Measurements from ENCODE around the gene ZBTB39.

The ZBTB39 gene

GRCh38 chr12:56995930-56996496 lies 10.3 kb downstream of the ZBTB39 start:
- in situ Hi-C loops (cut with HindIII; ENCODE audit: low sequenced_read_pairs): no loop called here
- TF ChIP-seq, protein P1, sequence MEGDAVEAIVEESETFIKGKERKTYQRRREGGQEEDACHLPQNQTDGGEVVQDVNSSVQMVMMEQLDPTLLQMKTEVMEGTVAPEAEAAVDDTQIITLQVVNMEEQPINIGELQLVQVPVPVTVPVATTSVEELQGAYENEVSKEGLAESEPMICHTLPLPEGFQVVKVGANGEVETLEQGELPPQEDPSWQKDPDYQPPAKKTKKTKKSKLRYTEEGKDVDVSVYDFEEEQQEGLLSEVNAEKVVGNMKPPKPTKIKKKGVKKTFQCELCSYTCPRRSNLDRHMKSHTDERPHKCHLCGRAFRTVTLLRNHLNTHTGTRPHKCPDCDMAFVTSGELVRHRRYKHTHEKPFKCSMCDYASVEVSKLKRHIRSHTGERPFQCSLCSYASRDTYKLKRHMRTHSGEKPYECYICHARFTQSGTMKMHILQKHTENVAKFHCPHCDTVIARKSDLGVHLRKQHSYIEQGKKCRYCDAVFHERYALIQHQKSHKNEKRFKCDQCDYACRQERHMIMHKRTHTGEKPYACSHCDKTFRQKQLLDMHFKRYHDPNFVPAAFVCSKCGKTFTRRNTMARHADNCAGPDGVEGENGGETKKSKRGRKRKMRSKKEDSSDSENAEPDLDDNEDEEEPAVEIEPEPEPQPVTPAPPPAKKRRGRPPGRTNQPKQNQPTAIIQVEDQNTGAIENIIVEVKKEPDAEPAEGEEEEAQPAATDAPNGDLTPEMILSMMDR (IDR thresholded peaks at IDR 0.05; ENCODE audit: low read depth, low read length): no peak
- no peak for DNase-seq (ENCODE audit: low read depth, low spot score)
- no peak overlapping the region for H3K4me3 ChIP-seq (ENCODE audit: low read depth, low read length)

DNA sequence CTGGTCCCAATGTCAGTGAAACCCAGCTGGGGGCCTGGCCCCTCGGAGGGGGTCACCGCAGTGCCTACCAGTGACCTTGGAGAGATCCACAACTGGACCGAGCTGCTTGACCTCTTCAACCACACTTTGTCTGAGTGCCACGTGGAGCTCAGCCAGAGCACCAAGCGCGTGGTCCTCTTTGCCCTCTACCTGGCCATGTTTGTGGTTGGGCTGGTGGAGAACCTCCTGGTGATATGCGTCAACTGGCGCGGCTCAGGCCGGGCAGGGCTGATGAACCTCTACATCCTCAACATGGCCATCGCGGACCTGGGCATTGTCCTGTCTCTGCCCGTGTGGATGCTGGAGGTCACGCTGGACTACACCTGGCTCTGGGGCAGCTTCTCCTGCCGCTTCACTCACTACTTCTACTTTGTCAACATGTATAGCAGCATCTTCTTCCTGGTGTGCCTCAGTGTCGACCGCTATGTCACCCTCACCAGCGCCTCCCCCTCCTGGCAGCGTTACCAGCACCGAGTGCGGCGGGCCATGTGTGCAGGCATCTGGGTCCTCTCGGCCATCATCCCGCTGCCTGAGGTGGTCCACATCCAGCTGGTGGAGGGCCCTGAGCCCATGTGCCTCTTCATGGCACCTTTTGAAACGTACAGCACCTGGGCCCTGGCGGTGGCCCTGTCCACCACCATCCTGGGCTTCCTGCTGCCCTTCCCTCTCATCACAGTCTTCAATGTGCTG lies 11.0 kb downstream of the ZBTB39 start:
- no peak overlapping the region for H3K4me3 ChIP-seq (ENCODE audit: low read depth, low read length)
- in situ Hi-C loops (cut with HindIII; ENCODE audit: low sequenced_read_pairs): no loop called here
- no peak for DNase-seq (ENCODE audit: low read depth, low spot score)
- TF ChIP-seq, protein P1 (IDR thresholded peaks at IDR 0.05; ENCODE audit: low read depth, low read length): no peak

DNA sequence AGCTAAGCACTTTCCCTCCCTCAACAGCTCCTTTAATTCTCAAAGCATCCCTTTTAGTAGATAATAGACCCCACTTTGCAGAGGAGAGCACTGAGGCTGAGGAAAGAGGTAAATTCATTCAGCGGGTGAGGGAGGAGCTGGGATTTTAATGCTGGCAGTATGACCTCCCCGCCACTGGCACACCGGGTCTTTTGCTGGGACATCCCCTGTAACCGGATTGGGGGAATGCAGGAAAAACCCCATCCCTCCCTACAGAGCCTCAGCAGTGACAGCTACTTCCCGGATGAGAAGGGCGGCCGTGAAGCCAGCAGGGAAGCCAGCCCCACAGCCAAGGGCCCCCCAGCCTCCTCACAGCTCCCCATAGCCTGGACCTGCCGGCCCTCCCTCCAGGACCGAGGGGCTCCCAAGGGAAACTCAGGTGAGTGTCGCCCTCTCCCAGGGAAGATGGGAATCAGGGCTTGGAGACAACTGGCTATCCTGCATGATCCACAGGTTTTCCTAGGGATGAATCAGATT lies 12.1 kb downstream of the ZBTB39 start:
- DNase-seq (ENCODE audit: low read depth, low spot score): no peak
- H3K4me3 ChIP-seq (ENCODE audit: low read depth, low read length): no peak overlapping the region
- TF ChIP-seq, protein P1 (IDR thresholded peaks at IDR 0.05; ENCODE audit: low read depth, low read length): no peak
- in situ Hi-C loops (cut with HindIII; ENCODE audit: low sequenced_read_pairs): no loop called here

DNA sequence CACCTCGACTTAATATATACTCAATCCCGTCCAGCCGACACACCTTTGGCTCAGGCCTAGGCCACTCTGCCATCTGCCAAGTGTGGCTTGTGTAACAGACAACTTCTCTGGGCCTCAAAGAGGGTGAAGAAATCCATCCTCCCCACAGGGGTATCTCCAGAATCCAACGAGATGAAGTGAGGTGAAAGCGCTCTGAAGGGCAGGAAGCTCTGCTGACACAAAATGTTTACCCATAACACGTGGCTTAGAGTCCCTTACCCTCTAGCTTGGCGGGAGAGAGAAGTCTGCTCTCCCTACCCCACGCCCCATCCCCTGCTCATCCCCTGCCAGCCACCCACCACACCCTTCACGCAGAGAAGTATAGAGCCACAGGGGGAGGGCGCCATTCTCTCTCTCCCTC lies 13.0 kb downstream of the ZBTB39 start:
- no peak for DNase-seq (ENCODE audit: low read depth, low spot score)
- in situ Hi-C loops (cut with HindIII; ENCODE audit: low sequenced_read_pairs): no loop called here
- TF ChIP-seq, protein P1 (IDR thresholded peaks at IDR 0.05; ENCODE audit: low read depth, low read length): no peak
- H3K4me3 ChIP-seq (ENCODE audit: low read depth, low read length): no peak overlapping the region

DNA sequence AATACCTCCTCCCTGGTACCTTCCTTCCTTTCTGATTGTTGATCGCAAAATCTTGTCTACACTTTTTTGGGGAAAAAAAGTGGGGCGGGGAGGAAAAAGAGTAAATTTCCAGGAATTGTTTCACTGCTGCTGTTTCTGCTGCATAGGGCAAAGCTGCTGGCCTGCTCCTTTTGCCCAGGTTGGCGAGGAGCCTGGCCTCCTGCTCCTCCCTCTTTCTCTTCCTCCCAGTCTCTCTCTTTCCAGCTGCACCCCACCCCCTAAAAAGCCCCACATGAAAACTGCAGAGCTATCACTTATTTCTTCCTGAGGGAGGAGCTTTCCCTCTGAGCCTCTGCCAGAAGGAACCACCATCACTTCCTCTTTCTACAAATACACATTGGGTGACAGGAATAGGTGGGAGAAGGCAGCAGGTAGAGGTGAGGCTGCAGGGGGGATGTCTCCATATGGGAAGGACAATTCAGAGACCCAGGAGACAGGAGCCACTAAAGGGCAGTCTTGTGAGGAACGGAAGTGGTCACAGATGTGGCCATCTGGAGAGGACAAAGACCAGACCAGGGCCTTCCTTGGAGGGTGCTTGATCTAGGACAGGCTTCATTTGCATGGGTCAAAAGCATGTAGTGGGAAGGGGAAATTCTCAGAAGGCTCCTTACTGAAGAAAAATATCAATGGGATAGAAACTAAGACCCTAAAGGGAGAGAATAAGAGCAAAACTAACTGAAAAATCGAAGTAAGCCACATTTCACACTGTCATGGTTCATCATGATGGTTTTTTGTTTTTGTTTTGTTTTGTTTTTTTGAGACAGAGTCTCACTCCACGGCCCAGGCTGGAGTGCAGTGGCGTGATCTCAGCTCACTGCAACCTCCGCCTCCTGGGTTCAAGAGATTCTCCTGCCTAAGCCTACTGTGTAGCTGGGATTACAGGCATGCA lies 14.8 kb downstream of the ZBTB39 start:
- no peak overlapping the region for H3K4me3 ChIP-seq (ENCODE audit: low read depth, low read length)
- TF ChIP-seq, protein P1 (IDR thresholded peaks at IDR 0.05; ENCODE audit: low read depth, low read length): no peak
- in situ Hi-C loops (cut with HindIII; ENCODE audit: low sequenced_read_pairs): no loop called here
- no peak for DNase-seq (ENCODE audit: low read depth, low spot score)

DNA sequence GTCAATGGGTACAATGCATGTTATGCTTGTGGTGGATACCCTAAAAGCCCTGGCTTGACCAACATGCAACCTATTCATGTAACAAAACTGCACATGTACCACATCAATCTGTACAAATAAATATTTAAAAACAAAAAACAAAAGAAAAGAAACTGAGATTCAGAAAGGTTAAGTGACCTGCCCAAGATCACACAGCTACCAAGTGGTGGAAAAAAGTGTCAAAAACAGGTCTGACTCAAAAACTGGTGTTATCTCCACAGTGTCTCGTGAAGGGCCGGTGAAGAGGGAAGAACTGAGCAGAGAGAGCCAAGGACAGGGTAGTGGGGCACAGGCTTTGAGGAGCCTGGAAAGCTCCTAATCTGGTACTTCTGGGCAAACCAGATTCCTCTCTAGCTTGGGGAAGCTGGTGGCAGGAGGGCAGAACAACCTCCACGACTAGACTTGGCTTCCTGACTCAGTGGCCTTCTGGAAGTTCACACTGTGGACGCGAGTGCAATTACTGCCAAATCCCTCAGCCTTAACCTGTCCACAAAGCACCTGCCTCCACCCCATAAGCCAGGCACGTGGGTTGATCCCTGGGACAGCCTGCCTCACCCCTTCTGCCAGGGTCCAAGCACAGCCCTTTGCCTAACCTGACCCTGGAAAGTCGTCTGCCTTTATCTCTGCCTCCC lies 15.6 kb downstream of the ZBTB39 start:
- DNase-seq (ENCODE audit: low read depth, low spot score): no peak
- H3K4me3 ChIP-seq (ENCODE audit: low read depth, low read length): no peak overlapping the region
- TF ChIP-seq, protein P1 (IDR thresholded peaks at IDR 0.05; ENCODE audit: low read depth, low read length): no peak
- in situ Hi-C loops (cut with HindIII; ENCODE audit: low sequenced_read_pairs): no loop called here

Measured in astrocyte of the spinal cord (primary cell).